ENCODE measurements around the gene RAPGEF3. TPM values are rescaled to one million over a fixed set of nuclear protein-coding genes. Genes with fewer than 3 reads are reported as not detected.
A peak's percentile ranks its signal among the peaks of the same experiment; 100 is the strongest.

RAPGEF3 gene
- total and polyA plus RNA-seq, 9 of the 15 experiments (the other 6 are each of a cell fraction or from before 2014, with no cell fraction given) = 0.03 to 0.78 (median 0.37) TPM; not detected in 1

DNA sequence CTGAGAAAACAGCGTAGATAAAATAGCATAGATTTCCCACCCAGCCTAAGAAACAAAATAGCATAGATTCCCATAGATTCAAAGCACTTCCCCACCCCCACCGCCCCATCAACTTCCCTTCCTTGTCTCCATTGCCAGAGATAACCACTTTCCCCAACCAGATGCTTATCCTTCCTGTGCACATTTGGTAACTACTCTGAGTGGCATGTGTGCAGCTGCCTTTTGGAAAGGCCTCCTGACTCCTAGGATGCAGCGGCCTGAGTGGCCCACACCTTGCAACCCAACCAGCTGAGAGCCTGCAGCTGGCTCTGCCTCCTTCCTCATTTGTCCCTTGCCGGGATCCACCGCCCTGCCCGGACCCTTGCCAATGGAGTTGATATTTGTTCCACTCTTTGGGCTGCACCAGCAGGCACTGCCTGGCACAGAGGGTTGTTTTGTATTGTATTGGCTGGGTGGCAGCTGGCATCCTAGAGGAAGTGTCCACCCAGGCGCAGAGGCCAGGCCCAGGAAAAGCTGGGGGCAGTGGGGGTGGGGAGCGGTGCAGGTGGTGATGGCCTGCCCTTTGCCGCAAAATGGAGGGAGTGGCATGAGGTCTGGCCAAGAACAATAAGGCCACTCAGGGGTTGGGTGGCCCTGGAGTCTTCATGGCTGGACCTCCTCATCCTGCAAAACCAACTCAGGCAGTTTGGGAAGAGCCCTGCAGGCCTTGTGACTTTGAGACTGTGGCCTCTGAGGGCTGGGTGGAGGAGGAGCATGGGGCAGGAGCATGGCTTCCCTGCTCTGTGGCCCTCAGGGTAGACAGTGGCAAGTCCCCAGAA is 19.3 kb upstream of the RAPGEF3 start (continued):
- TF ChIP-seq DEAF1 (CRISPR knock-in tag; IDR thresholded peaks at IDR 0.05) = no peak
- TF ChIP-seq ZFX (CRISPR knock-in tag; IDR thresholded peaks at IDR 0.05) = peak; percentile 49; the same call in 1 of the 2 replicates
- peak; percentile 65; the same call in 1 of the 2 replicates for TF ChIP-seq JUND (IDR thresholded peaks at IDR 0.05; ENCODE audit: borderline replicate concordance, low read depth, low read length)
- TF ChIP-seq JUND (tag; IDR thresholded peaks at IDR 0.05; ENCODE audit: borderline replicate concordance, low read depth, low read length) = peak; percentile 56; the same call in 1 of the 3 replicates
- TF ChIP-seq ZC3H11A (IDR thresholded peaks at IDR 0.05; ENCODE audit: low read depth, low read length) = no peak
- TF ChIP-seq POLR2A (conservative IDR thresholded peaks at IDR 0.05) = no peak
- no peak for TF ChIP-seq CHD4 (IDR thresholded peaks at IDR 0.05; ENCODE audit: insufficient read depth, insufficient replicate concordance, low read depth, low read length, poor library complexity, severe bottlenecking)
- peak in 1 of 2 experiments; percentile 51; a peak in 1 of 4 replicates for TF ChIP-seq TEAD1 (CRISPR knock-in tag; IDR thresholded peaks at IDR 0.05)
- no peak for TF ChIP-seq RBM14 (IDR thresholded peaks at IDR 0.05; ENCODE audit: borderline replicate concordance, insufficient read depth, low read depth, low read length)
- TF ChIP-seq HES1 (IDR thresholded peaks at IDR 0.05; ENCODE audit: low read depth) = peak; percentile 65
- no peak for TF ChIP-seq ZNF347 (CRISPR knock-in tag; IDR thresholded peaks at IDR 0.05; ENCODE audit: low read depth)
- no peak for TF ChIP-seq E2F3 (CRISPR knock-in tag; IDR thresholded peaks at IDR 0.05)
- no peak for TF ChIP-seq KDM5B (IDR thresholded peaks at IDR 0.05; ENCODE audit: insufficient replicate concordance, low read depth, low read length)
- TF ChIP-seq CBX3 (IDR thresholded peaks at IDR 0.05; ENCODE audit: borderline replicate concordance in 1 of 2, low read length in 2 of 2) = no peak
- peak; percentile 85 for TF ChIP-seq HMBOX1 (IDR thresholded peaks at IDR 0.05)
- TF ChIP-seq SMARCE1 (IDR thresholded peaks at IDR 0.05) = peak; percentile 91
- TF ChIP-seq, protein P1, sequence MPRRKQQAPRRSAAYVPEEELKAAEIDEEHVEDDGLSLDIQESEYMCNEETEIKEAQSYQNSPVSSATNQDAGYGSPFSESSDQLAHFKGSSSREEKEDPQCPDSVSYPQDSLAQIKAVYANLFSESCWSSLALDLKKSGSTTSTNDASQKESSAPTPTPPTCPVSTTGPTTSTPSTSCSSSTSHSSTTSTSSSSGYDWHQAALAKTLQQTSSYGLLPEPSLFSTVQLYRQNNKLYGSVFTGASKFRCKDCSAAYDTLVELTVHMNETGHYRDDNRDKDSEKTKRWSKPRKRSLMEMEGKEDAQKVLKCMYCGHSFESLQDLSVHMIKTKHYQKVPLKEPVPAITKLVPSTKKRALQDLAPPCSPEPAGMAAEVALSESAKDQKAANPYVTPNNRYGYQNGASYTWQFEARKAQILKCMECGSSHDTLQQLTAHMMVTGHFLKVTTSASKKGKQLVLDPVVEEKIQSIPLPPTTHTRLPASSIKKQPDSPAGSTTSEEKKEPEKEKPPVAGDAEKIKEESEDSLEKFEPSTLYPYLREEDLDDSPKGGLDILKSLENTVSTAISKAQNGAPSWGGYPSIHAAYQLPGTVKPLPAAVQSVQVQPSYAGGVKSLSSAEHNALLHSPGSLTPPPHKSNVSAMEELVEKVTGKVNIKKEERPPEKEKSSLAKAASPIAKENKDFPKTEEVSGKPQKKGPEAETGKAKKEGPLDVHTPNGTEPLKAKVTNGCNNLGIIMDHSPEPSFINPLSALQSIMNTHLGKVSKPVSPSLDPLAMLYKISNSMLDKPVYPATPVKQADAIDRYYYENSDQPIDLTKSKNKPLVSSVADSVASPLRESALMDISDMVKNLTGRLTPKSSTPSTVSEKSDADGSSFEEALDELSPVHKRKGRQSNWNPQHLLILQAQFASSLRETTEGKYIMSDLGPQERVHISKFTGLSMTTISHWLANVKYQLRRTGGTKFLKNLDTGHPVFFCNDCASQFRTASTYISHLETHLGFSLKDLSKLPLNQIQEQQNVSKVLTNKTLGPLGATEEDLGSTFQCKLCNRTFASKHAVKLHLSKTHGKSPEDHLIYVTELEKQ (CRISPR knock-in tag; IDR thresholded peaks at IDR 0.05) = no peak
- TF ChIP-seq YBX1 (IDR thresholded peaks at IDR 0.05) = no peak
- TF ChIP-seq CBX1 (IDR thresholded peaks at IDR 0.05; ENCODE audit: low read depth) = no peak
- no peak for TF ChIP-seq KAT7 (CRISPR knock-in tag; IDR thresholded peaks at IDR 0.05; ENCODE audit: borderline replicate concordance)
- no peak for TF ChIP-seq CHD1 (IDR thresholded peaks at IDR 0.05; ENCODE audit: low read length)
